ENCODE measurements around the gene CCDC195.

The CCDC195 gene

GRCh38 chr2:224716201-224716600 lies at the start of gene CCDC195:
Gene CCDC195, minus strand, starts transcription at chr2:224716365. Its CDS starts 0 bp downstream, at chr2:224716365.
- DNase-seq (ENCODE audit: low spot score): no peak

GRCh38 chr2:224764565-224765236 lies 48.5 kb upstream of the CCDC195 start:
- DNase-seq (ENCODE audit: low spot score): no peak

GRCh38 chr2:224757934-224758548 lies 41.9 kb upstream of the CCDC195 start:
- no peak for DNase-seq (ENCODE audit: low spot score)

- DNase-seq (ENCODE audit: low spot score): no peak
Observed at GRCh38 chr2:224753743-224754540, 37.8 kb upstream of the CCDC195 start.

GRCh38 chr2:224751996-224752698 lies 36.0 kb upstream of the CCDC195 start:
- no peak for DNase-seq (ENCODE audit: low spot score)

GRCh38 chr2:224749136-224749535 lies 33.0 kb upstream of the CCDC195 start:
- no peak for DNase-seq (ENCODE audit: low spot score)

- DNase-seq (ENCODE audit: low spot score): no peak
Observed at GRCh38 chr2:224747765-224748164, 31.6 kb upstream of the CCDC195 start.

- DNase-seq (ENCODE audit: low spot score): no peak
Observed at GRCh38 chr2:224736227-224736626, 20.1 kb upstream of the CCDC195 start.

GRCh38 chr2:224734949-224735348 lies 18.8 kb upstream of the CCDC195 start:
- no peak for DNase-seq (ENCODE audit: low spot score)

- no peak for DNase-seq (ENCODE audit: low spot score)
Observed at GRCh38 chr2:224731665-224732064, 15.5 kb upstream of the CCDC195 start.

GRCh38 chr2:224729435-224729834 lies 13.3 kb upstream of the CCDC195 start:
- DNase-seq (ENCODE audit: low spot score): no peak

- DNase-seq (ENCODE audit: low spot score): no peak
Observed at GRCh38 chr2:224724331-224724730, 8.2 kb upstream of the CCDC195 start.

GRCh38 chr2:224723586-224724217 lies 7.5 kb upstream of the CCDC195 start:
- DNase-seq (ENCODE audit: low spot score): no peak

GRCh38 chr2:224722770-224723169 lies 6.6 kb upstream of the CCDC195 start:
- no peak for DNase-seq (ENCODE audit: low spot score)

GRCh38 chr2:224722250-224722649 lies 6.1 kb upstream of the CCDC195 start:
- DNase-seq (ENCODE audit: low spot score): no peak

- DNase-seq (ENCODE audit: low spot score): no peak
Observed at GRCh38 chr2:224716921-224717320, 756 bp upstream of the CCDC195 start.

- DNase-seq (ENCODE audit: low spot score): no peak
Observed at GRCh38 chr2:224711859-224712665, 4.1 kb downstream of the CCDC195 start.

- no peak for DNase-seq (ENCODE audit: low spot score)
Observed at GRCh38 chr2:224711381-224711780, 4.8 kb downstream of the CCDC195 start.

- no peak for DNase-seq (ENCODE audit: low spot score)
Observed at GRCh38 chr2:224709301-224709700, 6.9 kb downstream of the CCDC195 start.

GRCh38 chr2:224694502-224694901 lies 21.7 kb downstream of the CCDC195 start:
- no peak for DNase-seq (ENCODE audit: low spot score)

- no peak for DNase-seq (ENCODE audit: low spot score)
Observed at GRCh38 chr2:224691563-224691962, 24.6 kb downstream of the CCDC195 start.
